Glomerular visceral epithelial cell (primary cell): Measurements from ENCODE around the gene SLC38A7.
A peak's percentile ranks its signal among the peaks of the same experiment; 100 is the strongest.
"Not testable (repeated sequence)": the region's sequence is repeated elsewhere in the genome, so short reads cannot be mapped to it uniquely, and the experiment has no call there.

ENCODE experiments used
- DNase-seq: peaks from one replicate; pipeline ENCODE4 v3.0.0-alpha.2; 2016; ENCODE audit errors: extremely low spot score

SLC38A7 gene

DNA sequence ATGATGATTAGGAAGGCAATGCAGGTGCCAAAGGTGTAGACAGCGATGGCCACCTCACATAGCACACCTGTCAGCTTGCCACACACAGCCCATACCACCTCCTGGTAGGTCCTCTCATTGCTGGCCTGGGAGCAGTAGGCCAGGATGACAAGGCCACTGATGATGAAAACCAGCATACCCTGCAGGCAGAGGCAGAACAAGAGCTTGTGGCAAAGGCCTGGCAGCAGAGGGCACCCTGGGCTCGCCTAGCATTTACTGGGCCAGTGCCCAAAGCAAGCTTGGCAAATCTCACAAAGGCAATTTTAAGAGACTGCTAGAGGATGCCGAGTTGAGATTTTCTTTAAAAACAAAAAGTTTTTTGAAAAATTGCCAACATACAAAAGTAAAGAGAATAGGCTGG lies 5.9 kb downstream of the SLC38A7 start:
- DNase-seq = peak; percentile 30

DNA sequence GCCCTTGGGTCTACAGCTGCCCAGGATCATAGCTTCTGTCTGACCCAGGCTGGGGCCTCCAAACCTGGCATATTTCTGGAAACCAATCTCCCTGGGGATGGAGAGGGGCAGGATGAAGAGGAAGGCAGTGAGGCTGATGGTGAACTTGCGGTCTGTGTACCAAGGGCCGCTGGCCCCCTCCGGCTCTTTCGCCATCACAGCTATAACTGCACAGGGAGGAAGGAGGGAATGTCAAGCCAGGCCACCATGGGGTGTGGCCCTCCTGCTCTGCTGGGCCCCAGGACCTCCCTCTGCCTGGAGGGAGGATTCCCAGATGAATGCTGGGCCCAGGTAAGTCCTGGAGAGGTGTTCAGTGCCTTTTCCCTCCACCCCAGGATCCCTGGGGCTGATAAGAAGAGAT lies 6.3 kb downstream of the SLC38A7 start:
- DNase-seq = no peak

DNA sequence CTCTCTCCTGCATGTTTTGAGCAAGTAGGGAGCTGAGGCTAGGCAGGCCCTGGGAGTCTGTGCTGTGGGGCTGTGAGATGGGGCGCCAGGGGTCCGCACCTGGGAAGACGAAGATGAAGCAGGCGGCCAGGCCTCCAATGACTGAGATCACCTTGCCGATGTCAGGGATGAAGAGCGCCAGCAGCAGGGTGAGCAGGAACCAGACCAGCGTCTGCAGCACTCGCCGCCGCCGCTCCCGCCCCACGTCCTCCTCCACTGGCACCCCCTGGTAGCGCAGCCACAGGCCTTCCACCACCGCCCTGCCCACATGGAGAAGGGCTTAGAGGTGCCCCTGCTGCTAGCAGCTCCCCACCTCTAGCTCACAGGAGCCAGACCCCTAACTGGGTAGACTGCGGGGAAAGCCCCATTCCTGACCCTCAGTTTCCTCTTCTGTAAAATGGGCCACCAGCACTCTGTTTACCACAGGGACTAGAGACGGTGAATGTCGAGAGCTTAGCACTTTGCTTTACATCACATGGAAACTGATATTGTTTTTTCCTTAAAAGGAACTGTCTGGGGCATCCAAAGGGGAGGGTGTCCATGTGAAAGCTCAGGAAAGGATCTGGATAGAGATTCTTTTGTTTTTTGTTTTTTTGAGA lies 13.5 kb downstream of the SLC38A7 start:
- DNase-seq = no peak

DNA sequence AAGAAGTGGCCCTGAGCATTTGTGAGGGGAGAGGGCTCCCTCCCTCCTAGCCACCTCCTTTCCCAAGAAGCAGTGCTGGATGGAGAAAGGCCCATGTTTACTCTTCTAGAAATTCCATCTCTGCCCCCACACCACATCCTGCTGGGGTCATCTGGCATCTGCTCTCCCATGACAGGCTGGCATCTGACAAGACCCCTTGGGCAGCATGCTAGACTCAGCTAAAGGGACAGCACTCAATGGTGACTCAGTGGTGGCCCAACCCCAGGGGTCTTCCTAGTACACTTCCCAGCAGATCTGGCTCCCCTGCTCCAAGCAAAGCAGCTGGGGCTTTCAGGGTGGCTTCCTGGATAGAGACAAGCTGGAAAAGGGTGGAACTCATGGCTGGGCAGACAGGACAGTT lies 14.4 kb downstream of the SLC38A7 start:
- no peak for DNase-seq

DNA sequence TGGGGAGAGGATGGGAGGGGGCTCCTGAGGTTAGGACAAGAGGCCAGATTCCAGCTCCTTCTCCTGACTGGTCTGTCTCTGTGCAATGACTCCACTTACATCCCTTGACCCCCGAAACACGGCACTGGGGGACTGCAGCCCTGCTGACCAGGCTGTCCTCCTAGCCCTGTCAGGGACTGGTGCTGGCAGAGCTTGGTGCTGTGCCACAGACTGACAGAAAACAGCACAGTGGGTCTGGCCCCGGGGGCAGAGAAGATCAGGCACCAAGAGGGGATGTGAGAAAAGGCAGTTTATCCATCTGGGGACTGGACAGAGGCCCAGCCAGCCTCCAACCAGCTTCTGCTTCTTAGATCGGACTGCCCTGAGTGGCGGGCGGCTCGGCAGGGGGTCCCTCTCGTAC lies 19.4 kb downstream of the SLC38A7 start:
- no peak for DNase-seq

DNA sequence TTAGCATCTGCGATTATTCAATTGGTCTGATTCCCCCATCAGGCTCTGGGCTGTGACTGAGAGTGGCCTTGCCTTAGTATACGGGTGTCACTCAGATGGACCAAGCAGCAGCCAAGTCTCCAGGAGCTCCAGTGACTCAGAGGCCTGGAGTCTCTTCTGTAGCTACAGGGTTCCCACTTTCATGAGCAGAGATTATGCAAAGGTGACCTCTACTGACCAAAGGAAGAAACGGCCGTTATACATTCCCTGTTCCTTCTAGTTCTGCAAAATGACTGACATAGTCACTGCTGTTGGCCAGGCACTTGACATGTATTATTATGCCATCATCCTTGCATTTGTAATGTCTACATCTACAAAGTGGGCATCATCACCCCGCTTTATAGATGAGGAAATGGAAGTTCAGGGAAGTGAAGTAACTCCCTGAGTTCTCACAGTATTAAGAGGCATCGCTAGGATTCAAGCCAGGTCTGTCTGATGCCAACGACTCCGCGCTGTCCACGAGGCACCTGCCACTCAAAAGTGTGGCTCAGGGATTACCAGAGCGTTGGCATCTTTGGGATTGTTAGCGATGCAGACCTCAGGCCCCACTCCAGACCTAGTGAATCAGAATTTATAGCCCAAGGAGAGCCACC lies 23.3 kb downstream of the SLC38A7 start:
- peak; percentile 79 for DNase-seq

DNA sequence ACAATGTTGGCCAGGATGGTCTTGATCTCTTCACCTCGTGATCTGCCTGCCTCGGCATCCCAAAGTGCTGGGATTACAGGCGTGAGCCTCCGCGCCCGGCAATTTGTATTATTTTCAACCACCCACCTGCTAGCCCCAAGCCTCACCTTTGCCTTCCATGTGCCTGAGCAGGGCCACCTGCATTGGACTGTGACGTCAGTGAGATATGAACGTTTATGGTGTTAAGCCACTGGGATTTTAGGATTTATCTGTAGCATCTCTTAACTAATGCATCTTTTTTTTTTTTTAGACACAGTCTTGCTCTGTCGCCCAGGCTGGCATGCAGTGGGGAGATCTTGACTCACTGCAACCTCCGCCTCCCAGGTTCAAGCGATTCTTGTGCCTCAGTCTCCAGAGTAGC lies 24.7 kb downstream of the SLC38A7 start:
- not testable (repeated sequence) for DNase-seq

DNA sequence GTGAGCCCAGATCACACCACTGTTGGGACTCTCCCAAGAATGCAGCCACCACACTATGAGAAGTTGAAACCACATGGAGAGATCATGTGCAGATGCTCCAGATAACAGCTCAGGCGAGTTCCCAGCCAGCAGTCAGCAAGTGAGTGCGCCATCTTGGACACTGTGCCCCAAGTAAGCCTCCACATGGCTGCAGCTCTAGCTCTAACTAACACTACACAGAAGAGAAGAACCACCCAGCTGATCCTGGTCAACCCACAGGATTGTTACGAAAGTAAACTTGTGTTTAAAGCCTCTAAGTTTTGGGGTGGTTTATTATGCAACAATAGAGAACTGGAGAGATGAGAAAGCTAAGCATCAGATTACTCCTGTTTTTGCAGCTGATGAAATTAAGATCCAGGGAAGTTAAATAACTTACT lies 25.8 kb downstream of the SLC38A7 start:
- no peak for DNase-seq

DNA sequence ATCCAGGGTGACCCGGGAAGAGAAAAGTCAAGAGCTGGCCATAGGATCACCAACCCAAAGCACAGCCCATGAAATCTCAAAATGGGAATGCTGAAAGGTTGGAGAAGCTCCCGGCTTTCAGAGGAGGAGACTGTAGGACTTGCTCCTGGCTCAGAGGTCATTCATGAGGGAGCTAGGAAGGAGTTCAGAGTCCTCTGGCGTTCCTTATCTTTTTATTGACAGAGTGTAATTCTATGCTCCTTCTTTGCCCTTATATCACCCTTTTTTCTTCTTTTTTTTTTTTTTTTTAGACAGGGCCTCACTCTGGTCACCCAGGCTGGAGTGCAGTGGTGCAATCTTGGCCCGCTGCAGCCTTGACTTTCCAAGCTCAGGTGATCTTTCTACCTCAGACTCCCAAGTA lies 27.7 kb downstream of the SLC38A7 start:
- DNase-seq = no peak

DNA sequence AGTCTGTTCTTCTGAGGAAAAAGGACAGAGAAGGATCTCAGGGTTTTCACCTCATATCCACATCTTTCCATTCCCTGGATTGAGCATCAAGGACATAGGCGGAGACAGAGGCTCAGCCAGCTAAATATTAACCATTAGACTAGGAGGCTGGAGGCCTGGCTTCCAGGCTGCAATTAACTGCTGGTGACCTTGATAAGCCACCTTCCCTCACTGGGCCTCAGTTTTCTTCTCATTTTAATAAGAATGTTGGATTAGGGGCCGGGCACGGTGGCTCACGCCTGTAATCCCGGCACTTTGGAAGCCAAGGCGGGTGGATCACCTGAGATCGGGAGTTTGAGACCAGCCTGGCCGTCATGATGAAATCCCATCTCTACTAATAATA lies 29.4 kb downstream of the SLC38A7 start:
- no peak for DNase-seq

DNA sequence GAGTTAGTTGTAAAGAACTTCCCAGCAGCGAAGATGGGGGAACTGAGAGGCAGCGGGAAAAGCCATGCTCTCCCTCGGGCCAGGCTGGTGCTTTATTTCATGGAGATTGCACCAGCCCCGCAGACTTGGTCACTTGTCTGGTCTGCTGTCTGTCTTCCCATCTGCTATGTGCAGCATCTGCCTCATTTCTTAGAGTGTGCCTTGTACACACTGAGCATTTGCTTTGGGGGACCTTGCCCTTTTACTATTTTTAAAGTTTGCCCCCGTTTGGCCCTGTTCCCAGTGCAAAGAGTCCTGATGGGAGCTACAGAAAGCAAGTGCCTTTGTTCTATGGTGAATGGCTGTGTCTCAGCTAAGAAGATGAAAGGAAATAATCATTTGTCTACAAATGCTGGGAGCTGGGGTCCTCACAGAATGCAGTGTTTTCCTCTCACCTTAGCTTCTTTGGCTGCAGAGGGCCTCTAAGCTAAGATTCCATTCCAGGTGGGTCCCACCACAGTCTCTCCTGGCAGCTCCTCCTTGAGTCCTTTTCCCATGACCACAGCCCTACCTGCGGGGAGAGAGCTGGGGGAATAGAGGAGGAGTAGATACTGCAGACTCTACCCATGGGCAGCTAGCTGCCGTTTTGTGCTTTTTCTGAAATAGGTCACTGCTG lies 29.9 kb downstream of the SLC38A7 start:
- DNase-seq = no peak

DNA sequence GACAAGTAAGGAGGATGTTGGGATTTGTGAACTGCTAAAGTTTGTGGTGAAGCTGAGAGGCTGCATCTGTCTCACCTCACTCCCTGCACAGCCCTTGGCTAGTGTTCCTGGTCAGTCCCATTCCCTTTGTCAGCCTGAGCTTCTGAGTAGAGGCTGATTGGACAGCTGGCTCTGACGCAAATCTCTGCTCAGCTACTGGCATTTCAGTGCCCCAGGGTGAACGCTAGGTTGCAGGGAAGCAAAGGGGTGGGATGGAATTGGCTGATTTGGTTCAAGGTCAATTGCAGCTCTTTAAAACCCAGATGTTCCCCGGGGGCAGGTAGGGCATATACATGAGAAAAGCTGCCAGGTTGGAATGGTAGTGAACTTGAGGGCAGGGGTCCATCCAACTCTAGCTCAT lies 31.8 kb downstream of the SLC38A7 start:
- DNase-seq = no peak

DNA sequence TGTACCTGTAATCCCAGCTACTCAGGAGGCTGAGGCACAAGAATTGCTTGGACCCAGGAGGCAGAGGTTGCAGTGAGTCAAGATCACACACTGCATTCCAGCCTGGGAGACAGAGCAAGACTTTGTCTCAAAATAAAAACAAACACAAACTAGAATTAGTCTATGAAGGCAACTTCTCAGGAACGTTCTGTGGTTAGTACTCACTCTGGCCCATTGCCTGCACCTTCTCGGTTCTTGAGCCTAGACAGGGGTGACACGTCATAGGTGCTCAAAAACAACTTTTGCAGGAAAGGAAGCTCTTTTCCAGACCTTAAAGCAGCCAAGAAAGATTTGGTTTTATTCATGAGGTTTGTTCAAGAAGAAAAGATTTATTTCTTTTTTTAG lies 32.6 kb downstream of the SLC38A7 start:
- DNase-seq = no peak

DNA sequence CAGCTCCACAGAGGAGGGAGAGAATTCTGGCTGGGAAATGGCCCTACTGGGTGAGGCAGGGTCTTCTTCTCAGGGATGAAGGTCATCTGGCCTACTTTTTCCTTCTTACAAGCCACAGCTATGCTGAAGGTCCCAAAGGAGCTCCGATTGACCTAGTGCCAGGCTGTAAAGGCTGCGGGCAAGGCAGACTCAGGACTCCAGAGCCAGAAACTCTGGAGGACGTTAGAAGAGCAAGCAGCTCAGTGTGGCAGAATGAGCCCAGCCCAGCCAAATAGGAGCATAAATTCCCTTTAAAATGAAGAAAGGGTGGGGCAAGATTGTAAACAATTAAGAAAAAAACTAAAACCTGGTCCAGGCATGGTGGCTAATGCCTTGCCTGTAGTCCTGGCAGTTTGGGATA lies 34.9 kb downstream of the SLC38A7 start:
- DNase-seq = no peak

DNA sequence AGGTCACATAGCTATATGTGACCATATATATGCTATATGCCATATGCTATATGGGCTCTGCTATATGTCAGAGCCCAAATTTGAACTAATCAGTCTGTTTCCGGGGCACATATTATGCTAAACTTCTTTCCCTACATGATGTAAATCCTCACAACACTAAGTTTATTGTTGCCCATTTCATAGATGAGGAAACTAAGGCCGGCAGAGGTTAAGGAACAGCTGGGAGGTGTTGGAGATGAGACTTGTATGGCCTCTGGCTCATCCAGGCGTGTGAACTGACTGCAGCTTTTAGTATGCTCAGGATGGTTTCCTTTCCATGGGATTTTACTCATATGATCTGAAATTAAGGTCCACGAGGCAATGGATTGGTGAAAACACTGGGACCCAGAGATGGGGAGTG lies 37.5 kb downstream of the SLC38A7 start:
- no peak for DNase-seq

DNA sequence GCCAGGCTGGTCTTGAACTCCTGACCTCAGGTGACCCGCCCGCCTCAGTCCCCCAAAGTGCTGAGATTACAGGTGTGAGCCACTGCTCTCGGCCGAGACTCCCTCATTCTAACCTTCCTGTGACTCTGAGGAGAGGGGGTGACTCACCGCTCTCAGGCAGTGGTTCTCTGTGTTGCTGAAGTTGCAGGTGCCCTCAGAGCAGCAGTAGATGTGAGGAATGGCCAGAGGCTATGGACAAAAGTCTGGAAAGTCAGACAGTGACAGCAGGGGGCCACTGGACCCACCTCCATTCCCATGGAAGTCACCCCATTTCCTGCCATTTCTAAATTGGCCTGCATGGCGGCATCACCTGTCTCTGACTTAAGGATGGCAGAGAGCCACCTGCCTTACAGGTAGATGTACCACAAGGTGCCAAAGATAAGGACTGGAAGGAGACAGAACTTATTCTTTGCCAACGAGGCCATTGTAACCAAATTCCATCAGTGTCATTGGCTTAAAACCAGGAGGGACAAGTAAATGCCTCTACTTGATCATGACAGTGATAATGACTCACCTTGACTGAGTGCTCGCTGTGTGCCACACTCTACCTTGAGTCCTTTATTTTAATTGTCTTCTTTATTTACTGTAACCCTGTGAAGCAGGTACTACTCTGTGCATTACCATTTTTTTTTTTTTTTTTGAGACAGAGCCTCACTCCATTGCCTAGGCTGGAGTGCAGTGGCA lies 39.6 kb downstream of the SLC38A7 start:
- DNase-seq = no peak

DNA sequence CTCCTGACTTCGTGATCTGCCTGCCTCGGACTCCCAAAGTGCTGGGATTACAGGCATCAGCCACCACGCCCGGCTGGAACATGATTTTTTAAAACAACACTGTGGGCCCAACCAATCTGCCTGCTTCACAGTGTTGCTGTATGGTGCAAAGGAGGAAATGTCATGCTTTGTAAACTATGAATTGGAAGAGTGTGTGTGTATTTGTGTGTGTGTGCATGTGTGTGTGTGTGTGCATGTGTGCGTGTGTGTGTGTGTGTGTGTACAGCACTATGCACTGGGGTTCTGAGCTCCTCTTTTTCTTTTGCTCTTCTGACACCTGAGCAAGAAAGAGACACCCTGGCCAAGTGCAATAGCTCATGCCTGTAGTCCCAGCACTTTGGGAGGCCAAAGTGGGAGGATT lies 40.5 kb downstream of the SLC38A7 start:
- no peak for DNase-seq

DNA sequence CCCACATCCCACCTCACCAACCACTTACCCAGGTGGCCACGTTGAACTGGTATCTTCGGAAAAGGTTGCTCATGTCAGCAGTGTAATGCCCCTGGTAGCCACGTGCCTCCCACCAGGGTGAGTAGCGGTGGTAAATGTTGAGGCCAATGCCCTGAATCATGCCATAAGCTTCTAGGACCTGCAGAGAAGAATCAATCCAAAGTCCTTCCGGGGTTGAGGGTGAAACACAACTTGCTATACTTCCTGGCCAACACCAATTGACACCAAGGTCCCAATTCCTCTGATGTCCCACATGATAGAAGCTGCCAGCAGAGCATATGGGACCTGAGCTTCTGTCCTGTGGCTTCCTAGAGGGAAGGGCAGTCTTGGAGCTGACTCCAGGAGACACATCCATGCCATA lies 43.6 kb downstream of the SLC38A7 start:
- DNase-seq = no peak

DNA sequence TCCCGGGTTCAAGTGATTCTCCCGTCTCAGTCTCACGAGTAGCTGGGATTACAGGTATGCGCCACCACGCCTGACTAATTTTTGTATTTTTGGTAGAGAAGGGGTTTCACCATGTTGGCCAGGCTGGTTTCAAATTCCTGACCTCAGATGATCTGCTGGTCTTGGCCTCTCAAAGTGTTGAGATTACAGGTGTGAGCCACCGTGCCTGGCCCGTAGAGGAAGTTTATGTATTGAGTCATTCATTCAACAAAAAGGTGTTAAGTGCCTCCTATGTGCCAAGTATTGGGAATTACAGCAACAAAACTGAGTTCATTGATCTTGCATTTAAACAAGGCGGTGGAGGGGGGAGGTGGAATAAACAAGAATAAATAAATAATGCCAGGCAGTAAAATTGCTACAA lies 44.7 kb downstream of the SLC38A7 start:
- DNase-seq = no peak

DNA sequence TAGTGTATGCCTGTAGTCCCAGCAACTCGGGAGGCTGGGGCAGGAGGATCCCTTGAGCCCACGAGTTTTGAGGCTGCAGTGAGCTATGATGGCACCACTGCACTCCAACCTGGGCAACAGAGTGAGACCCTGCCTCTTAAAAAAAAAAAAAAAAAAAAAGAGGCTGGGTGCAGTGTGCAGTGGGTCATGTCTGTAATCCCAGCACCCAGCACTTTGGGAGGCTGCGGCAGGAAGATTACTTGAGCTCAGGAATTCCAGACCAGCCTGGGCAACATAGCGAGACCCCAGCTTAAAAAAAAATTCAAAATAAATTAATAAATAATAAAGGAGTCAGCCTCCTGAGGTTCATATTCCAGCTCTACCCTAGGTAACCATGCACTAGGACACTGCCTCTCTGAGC lies 45.3 kb downstream of the SLC38A7 start:
- DNase-seq = no peak

DNA sequence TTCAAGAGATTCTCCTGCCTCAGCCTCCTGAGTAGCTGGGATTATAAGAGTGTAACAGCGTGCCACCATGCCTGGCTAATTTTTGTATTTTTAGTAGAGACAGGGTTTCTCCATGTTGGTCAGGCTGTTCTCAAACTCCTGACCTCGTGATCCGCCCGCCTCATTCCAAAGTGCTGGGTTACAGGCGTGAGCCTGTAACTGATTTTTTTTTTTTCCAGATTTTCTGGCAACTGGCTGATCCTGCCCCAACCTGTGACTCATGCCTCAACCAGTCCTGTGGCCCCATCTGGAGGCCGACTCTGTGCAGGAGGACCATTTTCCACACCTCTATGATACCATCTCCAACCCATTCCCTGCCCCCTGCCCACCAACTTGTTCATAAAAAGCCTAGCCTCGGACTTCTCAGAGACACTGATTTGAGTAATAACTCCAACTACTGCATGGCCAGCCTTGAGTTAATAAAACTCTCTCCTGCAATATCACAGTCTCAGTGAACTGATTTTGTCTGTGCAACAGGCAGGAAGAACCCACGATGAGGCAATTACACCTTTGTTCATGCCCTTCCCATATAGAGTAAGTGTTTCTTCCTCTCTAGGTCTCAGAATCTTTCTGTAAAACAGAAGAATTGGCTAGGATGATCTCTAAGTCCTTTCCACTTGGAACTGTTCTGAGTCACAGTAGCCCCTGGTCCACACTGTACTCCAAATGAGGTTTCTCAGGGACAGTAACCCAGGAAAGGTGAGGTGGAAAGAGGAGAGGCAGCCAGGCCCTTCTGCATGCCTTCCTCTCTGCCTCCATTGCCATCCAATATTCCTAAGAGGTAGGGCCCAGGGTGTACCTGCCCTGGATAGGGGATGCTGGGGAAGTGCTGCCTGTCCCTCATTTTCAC lies 46.2 kb downstream of the SLC38A7 start:
- DNase-seq = peak; percentile 75

DNA sequence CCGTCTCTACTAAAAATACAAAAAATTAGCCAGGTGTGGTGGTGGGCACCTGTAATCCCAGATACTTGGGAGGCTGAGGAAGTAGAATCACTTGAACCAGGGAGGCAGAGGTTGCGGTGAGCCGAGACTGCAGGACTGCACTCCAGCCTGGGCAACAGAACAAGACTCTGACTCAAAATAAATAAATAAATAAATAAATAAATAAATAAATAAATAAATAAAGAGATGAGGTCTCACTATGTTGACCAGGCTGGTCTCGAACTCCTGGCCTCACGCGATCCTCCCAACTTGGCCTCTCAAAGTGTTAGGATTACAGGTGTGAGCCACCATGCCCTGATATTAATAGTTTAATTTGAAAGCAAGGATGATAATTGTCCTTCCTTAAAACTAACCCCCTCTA lies 47.5 kb downstream of the SLC38A7 start:
- DNase-seq = not testable (repeated sequence)
